Body of pancreas (tissue), 4 donors: Measurements from ENCODE around the gene IL16. TPM values are rescaled to one million over a fixed set of nuclear protein-coding genes. Genes with fewer than 3 reads are reported as not detected.

Source experiments
- ATAC-seq: fragments of 150-250 bp; one replicate; pipeline ENCODE4 v1.9.1; 2016
- DNase-seq, 4 donors: peaks; one replicate each; pipeline ENCODE4 v3.0.0-alpha.2; 2019
- H3K27ac ChIP-seq, 4 donors: fragments of 200-600 bp; sonication (generic); 1 replicate in 3 of 4; 2 replicates in 1 of 4; pipeline versions ENCODE4 v1.5.1 to v1.6.1; 2016 to 2019; ENCODE audit warnings: mild to moderate bottlenecking in 1 of 4, mixed read lengths in 1 of 4, moderate library complexity in 1 of 4
- H3K27me3 ChIP-seq, 2 donors: fragments of 200-600 bp; sonication (generic); one replicate each; pipeline ENCODE4 v1.6.0; 2016; ENCODE audit warnings: mild to moderate bottlenecking in 1 of 2
- H3K36me3 ChIP-seq, 2 donors: fragments of 200-600 bp; sonication (generic); replicated peaks in 1 of 2; 2 replicates each; pipeline ENCODE4 v1.5.1; 2016; ENCODE audit warnings: low read depth in 2 of 2; ENCODE audit not compliant: insufficient read depth in 1 of 2
- H3K4me1 ChIP-seq: fragments of 200-600 bp; sonication (generic); one replicate; pipeline ENCODE4 v1.6.0; 2016
- H3K4me3 ChIP-seq, 2 donors: fragments of 200-600 bp; sonication (generic); 1 replicate in 1 of 2; 2 replicates in 1 of 2; pipeline ENCODE4 v1.5.1; 2016 to 2019
- H3K9me3 ChIP-seq, 3 donors: fragments of 200-600 bp; sonication (generic); 1 replicate in 2 of 3; 2 replicates in 1 of 3; pipeline ENCODE4 v1.5.1; 2016
- CTCF ChIP-seq, 7 experiments: fragments of 450-650 bp in 4 of 7; fragments of 200-600 bp in 3 of 7; sonication (generic) in 3 of 7; IDR thresholded peaks; one replicate each; pipeline ENCODE4 v1.5.1; 2016 to 2019; ENCODE audit warnings: antibody characterized with exemption in 7 of 7
- POLR2A ChIP-seq, 3 donors: fragments of 450-650 bp; IDR thresholded peaks; one replicate each; pipeline ENCODE4 v1.6.1; 2016; ENCODE audit warnings: antibody characterized with exemption in 3 of 3, mild to moderate bottlenecking in 2 of 3
- WGBS, 2 donors: methylation state at CpG; one replicate each; pipeline ENCODE4 v1.1.5; 2017; 5-methylcytosine and 5-hydroxymethylcytosine counted together
- intact Hi-C: fragments of 100-400 bp; cut with DNase I; formaldehyde crosslinking; loops from one replicate; pipeline ENCODE4 v1.15.1; 2023
- total RNA-seq, 2 donors: library from RNA; depleted of rRNA; stranded (reverse); fragments of >200 nt; gene quantifications; one replicate each; pipeline ENCODE4 v1.1.0, GENCODE V29; 2016

IL16 gene
- total RNA-seq, 2 donors from 2014 or later: 2.9 to 4.9 TPM

- no peak for DNase-seq
- intact Hi-C loops: no loop called here
- H3K4me1 ChIP-seq: no peaks in the 10 kb centered on the region
- no peak for ATAC-seq
- H3K9me3 ChIP-seq: no peaks in the 10 kb centered on the region
- H3K4me3 ChIP-seq: no peak overlapping the region
- TF ChIP-seq POLR2A (IDR thresholded peaks at IDR 0.05): no peak
- no peak for TF ChIP-seq CTCF (IDR thresholded peaks at IDR 0.05)
- peaks cover 0 to 7% of the 10 kb centered on the region in 2 donors for H3K36me3 ChIP-seq
- H3K27ac ChIP-seq: no peak overlapping the region
- H3K27me3 ChIP-seq: no peaks in the 10 kb centered on the region
- 87% methylated on average over 14 of the region's 14 CpGs for WGBS, 2 donors
Measured at GRCh38 chr15:81315452-81316175, 118.9 kb downstream of the IL16 start.

- WGBS, 2 donors: 81 to 86% methylated on average over 3 of the region's 3 CpGs
- no peaks in the 10 kb centered on the region for H3K9me3 ChIP-seq
- no peaks in the 10 kb centered on the region for H3K27me3 ChIP-seq
- no peak overlapping the region for H3K4me3 ChIP-seq
- ATAC-seq (no peak), DNase-seq (no peak)
- peaks cover 0 to 7% of the 10 kb centered on the region in 2 donors for H3K36me3 ChIP-seq
- intact Hi-C loops: no loop called here
- H3K27ac ChIP-seq: no peak overlapping the region
- TF ChIP-seq CTCF (IDR thresholded peaks at IDR 0.05) (no peak), POLR2A (IDR thresholded peaks at IDR 0.05) (no peak)
- no peaks in the 10 kb centered on the region for H3K4me1 ChIP-seq
Measured at GRCh38 chr15:81316267-81316666, 119.6 kb downstream of the IL16 start.

DNA sequence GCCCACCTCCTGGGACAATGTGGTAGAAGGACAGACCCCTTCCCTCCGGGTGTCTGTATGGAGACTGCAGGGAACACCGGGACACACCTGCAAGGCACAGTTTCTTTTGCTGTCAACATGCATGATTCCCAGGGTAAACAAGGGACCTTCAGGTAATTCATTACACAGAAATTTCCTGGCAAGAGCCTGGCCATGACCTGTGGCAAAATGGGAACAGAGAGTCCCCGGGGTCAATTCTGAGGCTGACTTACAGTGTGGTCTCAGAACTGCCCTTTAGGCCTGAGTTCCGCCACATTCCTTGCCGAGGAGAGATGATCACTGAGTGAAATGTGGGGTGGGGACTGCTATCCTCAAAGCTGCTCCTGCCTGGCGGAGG, 121.0 kb downstream of the IL16 start:
- H3K36me3 ChIP-seq: peaks cover 0 to 7% of the 10 kb centered on the region in 2 donors
- H3K4me3 ChIP-seq: no peak overlapping the region
- TF ChIP-seq CTCF (IDR thresholded peaks at IDR 0.05) (no peak), POLR2A (IDR thresholded peaks at IDR 0.05) (no peak)
- 82 to 90% methylated on average over 6 of the region's 6 CpGs for WGBS, 2 donors
- H3K27me3 ChIP-seq: no peaks in the 10 kb centered on the region
- H3K27ac ChIP-seq: no peak overlapping the region
- DNase-seq (no peak), ATAC-seq (no peak)
- H3K4me1 ChIP-seq: no peaks in the 10 kb centered on the region
- intact Hi-C loops: no loop called here
- no peaks in the 10 kb centered on the region for H3K9me3 ChIP-seq

DNA sequence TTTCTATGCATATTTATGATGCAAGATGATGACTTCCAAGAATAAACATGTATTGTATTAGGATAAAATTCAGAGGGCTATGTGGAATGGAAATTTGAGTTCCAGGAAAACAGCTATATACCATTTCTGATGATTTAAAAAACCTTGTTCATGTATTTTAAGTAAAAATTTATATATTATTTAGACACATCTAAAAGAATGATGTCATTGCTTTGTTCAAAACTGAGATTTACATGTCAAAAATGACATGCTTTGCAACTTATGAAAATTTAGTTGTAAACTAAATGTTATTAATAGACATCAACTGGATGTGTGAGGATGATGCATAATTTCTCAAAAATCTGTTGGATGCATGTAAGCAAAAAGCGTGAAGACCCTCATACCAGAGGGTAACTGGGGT, 125.0 kb downstream of the IL16 start:
- H3K36me3 ChIP-seq: peaks cover 0 to 5% of the 10 kb centered on the region in 2 donors
- no peak overlapping the region for H3K27ac ChIP-seq
- no peaks in the 10 kb centered on the region for H3K9me3 ChIP-seq
- no peak for DNase-seq
- TF ChIP-seq POLR2A (IDR thresholded peaks at IDR 0.05): no peak
- H3K4me3 ChIP-seq: no peak overlapping the region
- no peaks in the 10 kb centered on the region for H3K27me3 ChIP-seq
- 97 to 100% methylated on average over 1 of the region's 1 CpG for WGBS, 2 donors
- intact Hi-C loops: no loop called here
- ATAC-seq: no peak
- peaks cover 20% of the 10 kb centered on the region for H3K4me1 ChIP-seq

DNA sequence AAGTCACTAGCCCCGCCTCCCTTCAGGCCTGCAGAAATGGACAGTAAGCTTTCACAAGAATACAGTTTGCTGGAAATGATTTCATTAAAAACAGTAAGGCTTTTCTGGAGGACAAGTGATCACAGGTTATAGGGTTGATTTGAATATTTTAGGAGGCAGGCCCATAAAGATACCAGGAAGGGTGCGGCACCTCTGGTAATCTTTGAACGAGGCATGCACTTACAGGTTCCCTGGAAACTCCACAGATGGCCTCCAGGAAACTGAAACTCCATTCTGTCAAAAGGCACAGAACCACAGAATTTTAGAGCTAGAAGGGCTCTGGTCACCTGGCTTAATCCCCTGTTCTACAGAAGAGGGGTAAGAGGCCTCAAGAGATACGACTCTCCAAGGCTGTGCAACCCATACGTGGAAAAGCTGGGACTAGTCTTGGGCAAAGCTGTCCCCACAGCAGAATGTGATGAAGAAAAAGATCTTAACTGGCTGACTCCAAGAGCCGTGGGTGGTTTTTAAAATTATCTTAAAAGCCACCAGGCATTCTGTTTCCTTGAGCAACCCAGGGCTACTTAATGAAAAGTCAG, 126.1 kb downstream of the IL16 start:
- peaks cover 20% of the 10 kb centered on the region for H3K4me1 ChIP-seq
- intact Hi-C loops: no loop called here
- no peaks in the 10 kb centered on the region for H3K9me3 ChIP-seq
- H3K4me3 ChIP-seq: no peak overlapping the region
- DNase-seq (no peak), ATAC-seq (no peak)
- H3K27me3 ChIP-seq: no peaks in the 10 kb centered on the region
- H3K36me3 ChIP-seq: peaks cover 0 to 5% of the 10 kb centered on the region in 2 donors
- TF ChIP-seq CTCF (IDR thresholded peaks at IDR 0.05) (no peak), POLR2A (IDR thresholded peaks at IDR 0.05) (no peak)
- 53 to 67% methylated on average over 6 of the region's 6 CpGs for WGBS, 2 donors
- H3K27ac ChIP-seq: no peak overlapping the region
